GM19043 (cell line): Measurements from ENCODE around the gene TMEM217.

Experiments used
- ATAC-seq: cut with Tn5 transposase; IDR thresholded peaks from one replicate; pipeline ENCODE4 v1.9.1; 2021; ENCODE audit warnings: low read depth; ENCODE audit not compliant: unreplicated experiment

TMEM217 gene

DNA sequence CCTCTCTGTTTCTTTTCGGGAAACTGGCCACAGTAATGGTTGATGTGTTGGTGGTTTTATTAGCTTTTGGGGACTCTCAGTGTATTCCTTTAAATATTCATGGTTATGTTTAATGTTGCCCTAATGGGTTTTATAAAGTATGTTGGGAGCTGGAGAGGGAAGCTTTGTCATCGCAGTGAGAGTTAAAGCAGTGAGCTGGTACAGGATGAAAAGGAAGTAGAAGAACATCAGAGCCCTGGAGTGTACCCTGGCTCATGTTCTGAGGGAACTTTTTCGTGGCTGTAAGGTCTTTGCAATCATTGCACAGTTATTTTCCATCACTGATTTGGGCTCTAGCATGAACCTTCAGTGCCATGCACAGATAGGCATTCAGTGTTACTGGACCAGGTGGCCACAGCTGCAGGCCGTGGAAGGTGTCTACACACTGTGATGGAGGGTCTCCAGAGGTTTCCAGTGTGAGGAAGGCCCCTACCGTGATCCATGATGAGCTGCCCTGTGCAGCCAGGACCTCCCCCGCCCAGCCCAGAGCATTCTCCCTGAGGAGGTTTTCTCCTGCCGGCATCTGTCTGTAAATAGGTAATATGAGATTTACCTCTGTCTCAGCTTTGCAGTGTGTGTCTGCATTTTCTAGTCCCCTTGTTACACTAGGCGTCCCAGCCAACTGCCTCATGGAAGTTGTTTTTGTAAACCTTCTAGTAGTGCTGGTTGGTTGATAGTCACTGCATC, 22.4 kb upstream of the TMEM217 start:
- ATAC-seq = no peak

DNA sequence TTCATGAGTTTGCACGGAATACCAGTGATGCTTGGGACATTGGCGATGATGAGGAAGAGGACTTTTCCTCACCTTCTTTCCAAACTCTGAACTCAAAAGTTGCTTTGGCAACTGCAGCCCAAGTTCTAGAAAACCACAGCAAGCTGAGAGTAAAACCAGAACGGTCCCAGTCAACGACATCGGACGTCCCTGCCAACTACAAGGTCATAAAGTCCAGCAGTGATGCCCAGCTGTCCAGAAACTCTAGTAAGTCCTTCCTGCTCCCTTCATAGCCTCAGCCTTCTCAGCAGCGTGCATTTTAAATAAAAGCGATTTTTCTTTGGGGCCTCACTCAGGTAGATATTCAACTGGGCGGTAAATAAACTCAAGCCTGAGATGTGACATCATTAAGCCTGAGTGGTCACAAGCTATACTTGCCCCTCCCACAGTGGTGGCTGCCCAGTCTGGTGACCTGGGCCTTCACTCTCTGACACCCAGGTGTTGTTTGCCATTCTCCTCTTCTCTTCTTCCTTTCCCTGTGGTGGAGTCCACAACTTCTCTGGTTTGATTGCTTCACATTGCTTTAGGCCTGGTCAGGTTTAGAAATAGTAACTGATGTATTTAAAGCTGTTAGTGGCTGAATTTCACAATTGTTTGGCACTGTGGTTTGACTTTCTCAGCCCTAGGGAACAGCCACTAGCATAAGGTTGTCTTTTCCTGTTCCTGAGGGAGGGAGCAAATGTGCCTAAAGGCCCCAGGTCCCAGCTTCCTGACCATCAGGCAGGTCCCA, 21.6 kb upstream of the TMEM217 start:
- ATAC-seq = no peak

- ATAC-seq = peak; percentile 65
Observed at GRCh38 chr6:37277001-37277409, 19.1 kb upstream of the TMEM217 start.

DNA sequence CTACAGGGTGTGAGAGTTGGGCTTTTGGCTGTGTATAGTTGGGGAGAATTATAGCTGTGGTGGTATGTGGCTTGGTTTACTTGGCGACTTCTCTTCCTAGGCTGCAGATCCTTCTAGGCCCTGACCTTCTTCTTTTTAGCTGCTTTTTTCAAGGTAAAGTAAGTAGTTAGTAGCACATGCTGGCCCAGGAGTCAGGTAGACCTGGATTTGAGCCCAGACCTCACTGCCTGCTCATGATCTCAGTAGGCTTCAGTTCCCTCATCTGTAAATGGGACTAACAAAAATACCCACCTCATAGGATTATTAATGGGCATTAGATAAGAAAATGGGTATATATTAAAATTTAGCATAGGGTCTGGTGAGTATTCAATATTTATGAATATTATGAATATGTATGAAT, 17.4 kb upstream of the TMEM217 start:
- no peak for ATAC-seq

DNA sequence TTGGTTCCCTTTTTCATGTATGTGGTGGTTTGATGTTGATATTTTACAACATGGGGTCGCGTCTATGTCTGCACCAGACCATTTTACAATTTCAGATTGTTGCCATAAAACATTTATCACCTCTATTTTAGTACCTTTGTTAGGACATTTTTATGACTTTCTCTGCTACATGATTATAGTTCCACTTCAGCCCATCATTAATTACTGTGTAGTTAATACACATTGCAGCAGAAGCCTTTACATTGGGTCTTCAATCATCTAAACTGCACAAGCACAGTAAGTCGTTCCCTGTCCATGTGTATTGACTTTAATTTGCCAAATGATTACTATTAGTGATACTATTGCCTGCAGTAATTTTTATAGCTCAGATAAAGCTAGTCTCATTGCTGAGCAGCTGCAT, 15.7 kb upstream of the TMEM217 start:
- ATAC-seq = no peak

- no peak for ATAC-seq
Observed at GRCh38 chr6:37272834-37273566, 15.1 kb upstream of the TMEM217 start.

- ATAC-seq = no peak
Observed at GRCh38 chr6:37269105-37269504, 11.2 kb upstream of the TMEM217 start.

DNA sequence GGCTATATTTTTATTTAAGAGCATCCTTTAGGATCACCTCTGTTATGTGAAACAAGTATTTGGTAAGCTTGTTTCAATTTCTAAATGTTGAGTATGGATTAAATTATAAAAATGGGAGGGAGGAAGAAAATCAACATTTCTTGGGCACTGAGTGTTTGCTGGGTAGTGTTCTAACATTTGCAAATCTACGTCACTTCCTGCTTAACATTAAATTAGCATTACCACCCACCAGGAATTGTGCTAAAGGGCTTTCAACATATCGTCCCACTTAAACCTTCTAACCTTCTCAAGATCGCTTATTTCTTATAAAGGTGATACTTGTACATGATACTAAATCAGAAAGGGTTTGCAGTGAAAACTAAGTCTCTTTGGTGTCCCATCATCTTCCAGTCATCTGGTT, 7.9 kb upstream of the TMEM217 start:
- no peak for ATAC-seq

DNA sequence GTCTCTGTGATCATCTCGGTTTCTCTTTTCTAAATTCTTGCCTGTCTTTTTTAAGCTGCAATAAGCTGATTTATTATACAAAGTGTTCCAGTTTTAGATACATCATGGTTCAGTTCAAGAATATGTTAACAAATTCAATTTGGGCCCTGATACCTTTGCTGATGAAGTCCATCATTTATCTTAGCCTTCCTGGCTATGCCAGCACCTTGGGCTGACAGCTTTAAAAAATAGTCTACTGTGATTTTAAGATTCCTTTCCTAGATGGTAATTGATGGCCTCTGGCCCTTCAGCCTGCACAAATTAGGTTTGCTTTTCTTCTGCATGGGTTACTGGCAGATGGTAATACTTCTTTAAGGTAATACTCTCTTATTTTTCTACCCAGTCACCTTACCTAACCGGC, 7.1 kb upstream of the TMEM217 start:
- no peak for ATAC-seq

DNA sequence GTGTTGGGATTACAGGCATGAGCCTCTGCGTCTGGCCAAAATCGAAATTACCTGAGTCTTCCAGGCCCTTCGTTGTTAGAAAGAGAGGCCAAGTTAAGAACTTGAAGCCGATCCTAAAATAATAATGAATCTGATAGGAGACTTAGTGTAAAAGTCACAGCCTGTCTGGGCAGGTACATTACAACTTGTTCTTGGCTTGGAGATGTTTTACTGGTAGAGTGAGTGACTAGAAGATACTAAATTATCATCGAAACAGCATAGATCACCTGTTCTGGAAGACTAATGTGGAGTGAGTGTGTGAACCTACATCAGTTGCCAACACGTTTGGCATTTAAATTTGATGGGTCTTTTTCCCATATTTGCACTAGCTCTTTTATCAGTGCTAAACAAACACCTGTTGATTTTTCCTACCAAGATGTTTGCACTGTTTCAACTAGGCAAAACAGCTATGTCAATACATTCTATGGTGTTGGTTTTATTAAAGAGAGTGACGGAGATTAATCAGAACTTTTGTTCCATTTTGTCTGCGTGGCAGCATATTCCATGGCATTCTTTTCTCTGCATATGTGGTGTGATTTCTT, 4.6 kb upstream of the TMEM217 start:
- ATAC-seq = no peak

GRCh38 chr6:37261198-37261597, 3.3 kb upstream of the TMEM217 start:
- ATAC-seq = no peak

- no peak for ATAC-seq
Observed at GRCh38 chr6:37260444-37260843, 2.5 kb upstream of the TMEM217 start.

GRCh38 chr6:37260040-37260439, 2.1 kb upstream of the TMEM217 start:
- ATAC-seq = no peak

DNA sequence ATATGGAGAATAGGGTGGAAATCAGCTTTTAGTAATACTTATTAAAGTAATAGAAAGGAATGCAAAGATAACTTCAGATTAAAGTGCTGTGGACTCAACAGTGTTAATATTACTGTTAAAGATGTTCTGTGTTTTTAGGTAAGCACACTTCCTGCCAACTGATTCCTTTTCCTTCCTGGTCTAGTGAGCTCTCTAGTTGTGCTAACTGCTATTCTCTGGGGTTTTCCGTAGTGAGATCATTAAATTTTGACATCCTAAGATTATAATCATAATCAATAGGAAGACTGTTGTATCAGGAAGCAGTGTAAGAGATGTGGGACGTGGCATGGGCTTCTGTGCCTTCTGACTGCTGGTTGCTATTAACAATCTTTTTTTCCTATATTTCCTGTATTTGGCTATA, 1.2 kb upstream of the TMEM217 start:
- ATAC-seq = no peak

DNA sequence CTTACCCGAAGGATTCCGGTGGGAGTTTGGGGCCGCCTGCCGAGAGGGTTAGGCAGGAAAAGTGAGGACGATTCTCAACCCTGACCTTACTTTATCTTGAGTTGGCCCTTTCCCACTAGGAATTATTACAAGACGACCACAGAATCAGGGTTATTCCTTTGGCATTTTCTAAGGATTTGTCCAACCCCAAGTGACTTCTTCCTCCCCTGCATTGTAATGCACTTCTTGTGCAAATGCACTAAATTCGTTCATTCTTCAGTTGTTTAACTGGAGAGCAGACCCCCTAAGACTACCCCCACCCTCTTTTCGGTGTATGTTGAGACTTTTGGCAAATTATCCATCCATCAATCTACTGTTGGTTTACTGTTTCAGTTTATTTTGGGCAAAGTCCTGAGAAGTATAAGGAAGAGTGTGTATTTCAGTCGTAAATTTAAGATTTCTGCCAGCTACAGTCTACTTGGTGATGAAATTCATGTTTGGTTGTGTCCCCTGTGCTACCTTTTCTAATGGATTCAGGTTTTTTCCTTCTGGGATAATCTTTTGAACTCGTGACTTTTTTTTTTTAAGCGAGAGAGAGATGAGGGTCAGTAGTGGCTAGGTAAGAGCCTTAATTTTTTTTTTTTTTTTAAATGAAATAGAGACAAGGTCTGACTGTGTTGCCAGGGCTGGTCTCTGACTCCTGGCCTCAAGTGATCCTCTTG, 611 bp upstream of the TMEM217 start:
- ATAC-seq = no peak

DNA sequence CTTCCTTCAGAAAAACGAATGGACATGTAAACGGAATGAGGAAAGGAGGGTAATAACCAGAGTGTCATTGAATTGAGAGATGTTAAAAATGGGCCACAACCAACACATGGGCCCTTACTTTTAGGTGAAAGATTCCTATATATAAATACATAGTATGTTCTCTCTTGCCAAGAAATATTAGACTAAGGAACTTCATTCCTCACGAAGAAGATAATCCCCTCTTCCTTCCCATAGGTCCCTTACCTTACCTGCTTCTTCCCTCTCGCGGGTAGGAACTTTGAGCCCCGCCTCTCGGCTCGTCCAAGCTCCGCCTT, 667 bp downstream of the TMEM217 start:
- no peak for ATAC-seq

- no peak for ATAC-seq
Observed at GRCh38 chr6:37256692-37257319, 1.1 kb downstream of the TMEM217 start.

GRCh38 chr6:37254881-37255280, 3.1 kb downstream of the TMEM217 start:
- no peak for ATAC-seq

DNA sequence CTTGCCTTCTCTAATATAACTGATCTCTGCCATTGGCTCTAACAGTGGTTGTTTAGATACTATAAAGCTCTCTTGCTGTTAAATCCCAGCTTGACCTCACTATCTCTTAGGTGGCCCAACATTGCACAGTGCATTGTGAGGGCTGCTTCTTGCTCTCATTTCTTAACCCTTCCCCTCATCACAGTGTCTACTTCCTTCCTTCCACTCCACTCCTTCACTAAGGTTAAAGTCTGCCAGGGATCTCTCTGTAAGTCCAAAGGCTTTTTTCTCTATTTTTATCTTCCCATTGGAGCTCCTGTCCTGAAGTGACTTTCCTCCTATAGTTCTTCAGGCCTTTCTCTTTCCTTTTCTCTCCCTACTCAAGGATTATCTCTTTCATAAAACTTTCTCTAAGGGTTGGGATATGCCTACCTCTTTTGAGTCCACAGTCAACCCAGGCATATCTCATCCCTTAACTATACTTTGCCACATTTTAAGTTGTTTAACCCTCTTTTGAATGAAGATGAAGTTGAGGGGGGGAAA, 4.4 kb downstream of the TMEM217 start:
- no peak for ATAC-seq

GRCh38 chr6:37251211-37251780, 6.6 kb downstream of the TMEM217 start:
- no peak for ATAC-seq
